Measurements from ENCODE around the gene SUGT1. TPM values are rescaled to one million over a fixed set of nuclear protein-coding genes. Genes with fewer than 3 reads are reported as not detected.
A peak's percentile ranks its signal among the peaks of the same experiment; 100 is the strongest.

Gene SUGT1
- total RNA-seq, 6 experiments from 2014 or later: 15.4 to 29.3 (median 23.9) TPM

- Histone ChIP-seq H3K9me3 (no peaks in the 10 kb centered on the region), H3K36me3 (peaks cover 0 to 3% (median 0%) of the 10 kb centered on the region in 4 donors), H3K4me1 (peaks cover 0 to 11% (median 4%) of the 10 kb centered on the region in 4 donors), H3K4me3 (peak overlapping the region in 2 of 3 donors; percentile 70 to 90), H3K27me3 (no peaks in the 10 kb centered on the region), H3K27ac (no peak overlapping the region)
- intact Hi-C loops (cut with DNase I): no loop called here
- DNase-seq: no peak
- 80% methylated on average over 4 of the region's 6 CpGs for WGBS (ENCODE audit: insufficient coverage, low coverage, low lambda C conversion rate, missing lambda C conversion rate)
- no peak for ATAC-seq
- TF ChIP-seq CTCF (IDR thresholded peaks at IDR 0.05) (no peak), POLR2A (IDR thresholded peaks at IDR 0.05) (no peak)
Measured at GRCh38 chr13:52650731-52651130, 1.9 kb upstream of the SUGT1 start.

GRCh38 chr13:52651897-52652195, 790 bp upstream of the SUGT1 start:
- H3K27me3 ChIP-seq: no peaks in the 10 kb centered on the region
- peaks cover 0 to 11% (median 4%) of the 10 kb centered on the region in 4 donors for H3K4me1 ChIP-seq
- H3K27ac ChIP-seq: peak overlapping the region; percentile 94 to 96 (median 96)
- peak overlapping the region; percentile 70 to 90 (median 75) for H3K4me3 ChIP-seq
- WGBS (ENCODE audit: insufficient coverage, low coverage, low lambda C conversion rate, missing lambda C conversion rate): 1% methylated on average over 7 of the region's 7 CpGs
- intact Hi-C loops (cut with DNase I): no loop called here
- peaks cover 0 to 3% (median 0%) of the 10 kb centered on the region in 4 donors for H3K36me3 ChIP-seq
- DNase-seq (no peak), ATAC-seq (peak; percentile 39 to 59 (median 56))
- peak; percentile 50 for TF ChIP-seq POLR2A (IDR thresholded peaks at IDR 0.05)
- no peak for TF ChIP-seq CTCF (IDR thresholded peaks at IDR 0.05)
- no peaks in the 10 kb centered on the region for H3K9me3 ChIP-seq

GRCh38 chr13:52652980-52653303, 306 bp downstream of the SUGT1 start:
- intact Hi-C loops (cut with DNase I): no loop called here

GRCh38 chr13:52659340-52659739, 6.7 kb downstream of the SUGT1 start:
- Histone ChIP-seq H3K4me3 (no peak overlapping the region), H3K27me3 (no peaks in the 10 kb centered on the region), H3K4me1 (peaks cover 0 to 2% (median 0%) of the 10 kb centered on the region in 4 donors), H3K27ac (no peak overlapping the region), H3K36me3 (peaks cover 0 to 60% (median 31%) of the 10 kb centered on the region in 4 donors), H3K9me3 (no peaks in the 10 kb centered on the region)
- no peak for ATAC-seq
- no peak for DNase-seq
- TF ChIP-seq POLR2A (IDR thresholded peaks at IDR 0.05): no peak
- no peak for TF ChIP-seq CTCF (IDR thresholded peaks at IDR 0.05)
- 67% methylated on average over 2 of the region's 2 CpGs for WGBS (ENCODE audit: insufficient coverage, low coverage, low lambda C conversion rate, missing lambda C conversion rate)
- intact Hi-C loops (cut with DNase I): no loop called here

More at GRCh38 chr13:52652980-52653303, 306 bp downstream of the SUGT1 start:
- Histone ChIP-seq H3K36me3 (peaks cover 0 to 9% (median 2%) of the 10 kb centered on the region in 4 donors), H3K27me3 (no peaks in the 10 kb centered on the region), H3K9me3 (no peaks in the 10 kb centered on the region), H3K27ac (peak overlapping the region; percentile 94 to 96 (median 96)), H3K4me3 (peak overlapping the region; percentile 70 to 90 (median 75)), H3K4me1 (peaks cover 0 to 11% (median 4%) of the 10 kb centered on the region in 4 donors)
- WGBS (ENCODE audit: insufficient coverage, low coverage, low lambda C conversion rate, missing lambda C conversion rate): 0% methylated on average over 11 of the region's 18 CpGs
- TF ChIP-seq POLR2A (IDR thresholded peaks at IDR 0.05) (no peak), CTCF (IDR thresholded peaks at IDR 0.05) (peak in 2 of 4 donors; percentile 11 to 12)
- DNase-seq (peak in 1 of 3 donors; percentile 57), ATAC-seq (peak; percentile 17 to 34 (median 28))

- no peak for TF ChIP-seq POLR2A (IDR thresholded peaks at IDR 0.05)
- no peak for TF ChIP-seq CTCF (IDR thresholded peaks at IDR 0.05)
- no peaks in the 10 kb centered on the region for H3K4me1 ChIP-seq
- H3K9me3 ChIP-seq: no peaks in the 10 kb centered on the region
- no peak overlapping the region for H3K27ac ChIP-seq
- H3K27me3 ChIP-seq: no peaks in the 10 kb centered on the region
- H3K36me3 ChIP-seq: peaks cover 0 to 84% (median 33%) of the 10 kb centered on the region in 4 donors
- WGBS (ENCODE audit: insufficient coverage, low coverage, low lambda C conversion rate, missing lambda C conversion rate): 95% methylated on average over 4 of the region's 4 CpGs
- intact Hi-C loops (cut with DNase I): no loop called here
- DNase-seq (no peak), ATAC-seq (no peak)
- H3K4me3 ChIP-seq: no peak overlapping the region
Measured at GRCh38 chr13:52664272-52664671, 11.6 kb downstream of the SUGT1 start.
